ENCODE results near the gene ANK2.

- TF ChIP-seq EZH2 (IDR thresholded peaks at IDR 0.05; ENCODE audit: insufficient read depth, poor library complexity, severe bottlenecking) (no peak), EZH2phosphoT487 (IDR thresholded peaks at IDR 0.05; ENCODE audit: insufficient read depth, low read depth) (no peak)
These were observed 160.3 kb downstream of the ANK2 start for GRCh38 chr4:113209652-113210320.

Measured in GM23248 (cell line).